GM23338 (cell line): Measurements from ENCODE around the gene PLA2G6.

Source experiments
- CTCF ChIP-seq, 2 experiments: fragments of 200-600 bp in 1 of 2; sonication (generic) in 1 of 2; conservative IDR thresholded peaks; 2 replicates each; pipeline versions ENCODE4 v1.5.1 to v1.6.1; 2016 to 2017; ENCODE audit warnings: antibody characterized with exemption in 2 of 2, low read depth in 2 of 2, mild to moderate bottlenecking in 2 of 2, moderate library complexity in 1 of 2
- STAT1 ChIP-seq: IDR thresholded peaks from one replicate; pipeline ENCODE4 v1.6.1; 2016; ENCODE audit warnings: antibody characterized with exemption; ENCODE audit not compliant: unreplicated experiment

- TF ChIP-seq STAT1 (no peak), CTCF (conservative IDR thresholded peaks at IDR 0.05; ENCODE audit: low read depth in 2 of 2) (no peak)
These were observed 20.2 kb upstream of the PLA2G6 start, which contains the start of gene MAFF for GRCh38 chr22:38201711-38202436.
